Lower lobe of right lung (tissue), 2 donors: Measurements from ENCODE around the gene CRISP1. TPM values are rescaled to one million over a fixed set of nuclear protein-coding genes. Genes with fewer than 3 reads are reported as not detected.

Source experiments
- ATAC-seq, 2 donors: fragments of 200-7000 bp; cut with Tn5 transposase; one replicate each; pipeline ENCODE4 v1.9.1; 2020 to 2022; ENCODE audit warnings: mild to moderate bottlenecking in 2 of 2, moderate library complexity in 2 of 2
- DNase-seq: peaks from one replicate; pipeline ENCODE4 v3.0.0-alpha.2; 2020
- H3K27ac ChIP-seq: fragments of 200-600 bp; one replicate; pipeline ENCODE4 v1.8.0; 2022
- H3K27me3 ChIP-seq: fragments of 200-600 bp; one replicate; pipeline ENCODE4 v1.8.0; 2022; ENCODE audit warnings: low read depth
- H3K36me3 ChIP-seq: fragments of 200-600 bp; one replicate; pipeline ENCODE4 v1.8.0; 2022; ENCODE audit warnings: mild to moderate bottlenecking
- H3K4me1 ChIP-seq: fragments of 200-600 bp; one replicate; pipeline ENCODE4 v1.8.0; 2022
- H3K4me3 ChIP-seq: fragments of 200-600 bp; one replicate; pipeline ENCODE4 v1.8.0; 2022; ENCODE audit warnings: mild to moderate bottlenecking
- H3K9me3 ChIP-seq: fragments of 200-600 bp; one replicate; pipeline ENCODE4 v1.8.0; 2022
- CTCF ChIP-seq: fragments of 200-600 bp; IDR thresholded peaks from one replicate; pipeline ENCODE4 v1.8.0; 2022; ENCODE audit warnings: antibody characterized with exemption, mild to moderate bottlenecking
- intact Hi-C: fragments of 100-400 bp; cut with DNase I; formaldehyde crosslinking; loops from one replicate; pipeline ENCODE4 v1.11.0; 2022
- total RNA-seq: library from RNA; stranded (reverse); fragmentation: NEBNext Ultra II Directional; extraction: Animal tissue kit (Norgen Biotek cat#: 25700); gene quantifications from one replicate; pipeline ENCODE4 v1.2.1, GENCODE V29; 2021
- donor health status: DM: no; HTN: yes; CAD: no; lungs with severe emphysema.

The CRISP1 gene
- total RNA-seq, 1 donor from 2014 or later, result not detected

GRCh38 chr6:49841424-49841823, 24.9 kb downstream of the CRISP1 start:
- DNase-seq (no peak), ATAC-seq (no peak)
- Histone ChIP-seq H3K4me1 (no peaks in the 10 kb centered on the region), H3K27ac (no peak overlapping the region), H3K36me3 (no peaks in the 10 kb centered on the region), H3K4me3 (no peak overlapping the region), H3K9me3 (no peaks in the 10 kb centered on the region), H3K27me3 (no peaks in the 10 kb centered on the region)
- TF ChIP-seq CTCF, result no peak
- intact Hi-C loops, result no loop called here

GRCh38 chr6:49839957-49840356, 26.4 kb downstream of the CRISP1 start:
- no peak for ATAC-seq
- Histone ChIP-seq H3K36me3 (no peaks in the 10 kb centered on the region), H3K27me3 (no peaks in the 10 kb centered on the region), H3K9me3 (no peaks in the 10 kb centered on the region), H3K4me3 (no peak overlapping the region), H3K4me1 (no peaks in the 10 kb centered on the region), H3K27ac (no peak overlapping the region)
- no peak for DNase-seq
- TF ChIP-seq CTCF, result no peak
- intact Hi-C loops, result no loop called here

GRCh38 chr6:49839162-49839561, 27.2 kb downstream of the CRISP1 start:
- DNase-seq (no peak), ATAC-seq (no peak)
- TF ChIP-seq CTCF, result no peak
- intact Hi-C loops, result no loop called here
- H3K4me3 ChIP-seq, result no peak overlapping the region
- H3K27ac ChIP-seq, result no peak overlapping the region
- no peaks in the 10 kb centered on the region for H3K36me3 ChIP-seq
- H3K9me3 ChIP-seq, result no peaks in the 10 kb centered on the region
- H3K27me3 ChIP-seq, result no peaks in the 10 kb centered on the region
- H3K4me1 ChIP-seq, result no peaks in the 10 kb centered on the region

GRCh38 chr6:49835140-49835539, 31.2 kb downstream of the CRISP1 start:
- no peak overlapping the region for H3K4me3 ChIP-seq

GRCh38 chr6:49833386-49833785, 32.9 kb downstream of the CRISP1 start:
- Histone ChIP-seq H3K9me3 (no peaks in the 10 kb centered on the region), H3K36me3 (no peaks in the 10 kb centered on the region), H3K27me3 (no peaks in the 10 kb centered on the region), H3K4me3 (no peak overlapping the region), H3K27ac (no peak overlapping the region), H3K4me1 (no peaks in the 10 kb centered on the region)
- ATAC-seq (no peak), DNase-seq (no peak)
- intact Hi-C loops, result no loop called here
- TF ChIP-seq CTCF, result no peak

More at GRCh38 chr6:49835140-49835539, 31.2 kb downstream of the CRISP1 start:
- no peak for TF ChIP-seq CTCF
- H3K36me3 ChIP-seq, result no peaks in the 10 kb centered on the region
- no peak for DNase-seq
- H3K9me3 ChIP-seq, result no peaks in the 10 kb centered on the region
- H3K4me1 ChIP-seq, result no peaks in the 10 kb centered on the region
- no peaks in the 10 kb centered on the region for H3K27me3 ChIP-seq
- H3K27ac ChIP-seq, result no peak overlapping the region
- intact Hi-C loops, result no loop called here
- ATAC-seq, result no peak
